Stimulated activated CD4-positive, alpha-beta T cell treated with anti-CD3 and anti-CD28 coated beads, TNF-alpha, amount 100 ng/mL, for 4 hours (primary cell): Measurements from ENCODE around the gene ZIC2.
"Not testable (repeated sequence)": the region's sequence is repeated elsewhere in the genome, so short reads cannot be mapped to it uniquely, and the experiment has no call there.

Experiments
- DNase-seq, 3 experiments: peaks; one replicate each; pipeline ENCODE4 v3.0.0-alpha.2; 2020; ENCODE audit warnings: low read depth in 3 of 3

Gene ZIC2

DNA sequence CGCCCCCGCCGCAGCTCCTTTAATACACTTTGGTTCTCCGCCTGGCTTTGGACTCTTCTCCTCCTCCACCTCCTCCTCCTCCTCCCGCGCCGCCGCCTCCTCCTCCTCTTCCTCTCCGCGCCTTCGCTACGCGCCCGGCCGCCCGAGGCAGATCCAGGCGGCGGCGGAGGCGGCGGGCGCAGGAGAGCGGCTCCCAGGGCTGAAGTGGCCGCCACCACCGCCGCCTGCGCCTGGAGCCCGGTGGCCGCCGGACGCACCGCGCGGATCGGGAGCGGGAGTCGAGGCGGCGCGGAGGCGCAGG, at the start of gene ZIC2:
TSS of gene ZIC2 (plus strand) at position 50 of the 301 bp plus-strand sequence. CDS start 281 bp downstream, outside the sequence.
- no peak for DNase-seq

DNA sequence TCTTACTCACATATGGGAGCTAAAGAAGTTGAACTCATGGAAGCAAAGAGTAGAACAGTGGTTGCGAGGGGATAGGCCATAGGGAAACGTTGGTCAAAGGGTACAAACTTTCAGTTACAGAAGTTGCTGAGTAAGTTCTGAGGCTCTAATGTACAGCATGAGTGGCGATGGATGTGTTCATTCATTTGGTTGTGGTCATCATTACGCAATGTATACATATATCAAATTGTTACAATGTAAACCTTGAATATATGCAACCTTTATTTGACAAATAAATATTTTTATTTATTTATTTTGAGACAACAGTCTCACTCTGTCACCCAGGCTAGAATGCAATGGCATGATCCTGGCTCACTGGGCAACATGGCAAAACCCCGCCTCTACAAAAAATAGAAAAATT, 48.7 kb upstream of the ZIC2 start:
- DNase-seq = no peak

GRCh38 chr13:99935772-99936171, 45.8 kb upstream of the ZIC2 start:
- DNase-seq = no peak

DNA sequence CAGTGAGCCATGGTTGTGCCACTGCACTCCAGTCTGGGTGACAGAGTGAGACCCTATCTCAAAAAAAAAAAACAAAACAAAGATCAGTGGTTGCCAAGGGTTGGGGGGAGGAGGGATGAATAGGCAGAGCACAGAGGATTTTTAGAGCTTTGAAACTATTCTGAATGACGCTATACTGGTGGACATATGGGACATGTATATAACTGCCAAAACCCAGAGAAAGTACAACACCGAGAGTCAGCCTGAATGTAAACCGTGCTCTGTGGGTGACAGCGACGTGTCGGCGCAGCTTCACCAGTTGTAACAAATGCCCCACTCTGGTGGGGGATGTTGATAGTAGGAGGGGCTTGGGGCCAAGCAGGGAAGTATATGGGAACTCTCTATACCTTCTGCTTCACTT, 42.9 kb upstream of the ZIC2 start:
- no peak for DNase-seq

DNA sequence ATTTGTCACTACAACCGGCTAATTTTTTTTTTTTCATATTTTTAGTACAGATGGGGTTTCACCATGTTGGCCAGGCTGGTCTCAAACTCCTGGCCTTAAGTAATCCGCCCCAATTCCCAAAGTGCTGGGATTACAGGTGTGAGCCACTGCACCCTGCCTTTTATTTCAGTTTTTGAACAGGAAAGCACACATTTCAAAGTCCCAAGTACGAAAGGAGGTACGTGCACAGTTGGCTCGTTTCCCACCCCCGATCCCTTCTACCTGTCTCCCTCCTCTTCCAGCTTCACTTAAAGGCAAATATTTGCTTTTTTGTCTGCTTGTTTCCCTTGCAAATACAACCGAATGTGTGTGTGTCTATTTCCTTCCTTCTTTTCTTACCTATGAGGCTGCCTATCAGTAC, 40.5 kb upstream of the ZIC2 start:
- no peak for DNase-seq

DNA sequence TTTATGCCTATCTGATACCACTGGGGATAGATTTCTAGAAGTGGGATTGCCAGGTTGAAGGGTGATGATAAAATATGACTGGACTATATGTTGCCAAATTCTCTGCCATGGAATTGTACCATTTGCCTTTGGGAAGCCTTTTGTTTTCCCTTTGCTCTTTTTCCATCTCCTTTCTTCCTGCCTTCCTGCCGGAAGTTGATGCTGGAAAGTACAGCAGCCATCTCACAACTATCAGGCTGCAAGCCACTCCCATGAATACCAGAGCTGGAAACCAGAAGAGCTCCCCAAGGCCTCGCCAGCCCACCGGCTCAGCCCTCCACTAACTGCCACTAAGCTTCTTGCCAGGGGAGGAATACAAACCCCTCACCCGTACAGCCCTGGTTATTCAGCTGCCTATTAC, 39.7 kb upstream of the ZIC2 start:
- DNase-seq = no peak

DNA sequence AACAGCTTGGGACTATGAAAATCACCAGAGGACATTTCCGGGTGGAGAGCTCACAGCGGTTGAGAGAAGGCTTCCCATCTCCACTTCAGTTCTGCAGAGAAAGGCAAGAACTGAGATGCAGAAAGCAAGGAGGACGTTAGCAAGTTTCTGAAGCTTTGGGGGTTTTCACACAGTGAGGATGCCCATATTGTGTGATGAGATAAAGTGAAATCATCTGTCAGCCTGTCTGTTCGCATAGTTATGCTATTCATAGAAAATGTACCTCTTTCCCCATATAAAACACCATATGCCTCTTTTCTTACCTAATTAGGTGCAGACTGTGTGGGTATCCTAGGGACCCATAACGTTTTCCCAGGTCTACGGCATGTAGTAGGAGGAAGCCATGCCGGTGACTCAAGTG, 37.5 kb upstream of the ZIC2 start:
- DNase-seq = no peak

GRCh38 chr13:99944606-99945005, 37.0 kb upstream of the ZIC2 start:
- no peak for DNase-seq

DNA sequence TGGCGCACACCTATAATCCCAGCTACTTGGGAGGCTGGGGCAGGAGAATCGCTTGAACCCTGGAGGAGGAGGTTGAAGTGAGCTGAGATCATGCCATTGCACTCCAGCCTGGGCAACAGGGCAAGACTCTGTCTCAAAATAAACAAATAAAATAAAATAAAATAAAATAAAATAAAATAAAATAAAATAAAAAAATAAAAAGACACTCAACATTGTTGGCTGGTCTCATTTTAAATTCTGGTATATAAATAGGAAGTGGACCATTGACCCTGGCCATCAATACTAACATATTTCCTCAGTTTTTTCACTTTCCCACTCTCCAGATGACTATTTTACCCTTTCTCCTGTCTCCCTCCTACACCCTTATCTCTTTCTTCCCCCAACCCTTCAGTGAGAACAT, 36.1 kb upstream of the ZIC2 start:
- DNase-seq = not testable (repeated sequence)

GRCh38 chr13:99947666-99948065, 33.9 kb upstream of the ZIC2 start:
- no peak for DNase-seq

GRCh38 chr13:99948411-99948810, 33.2 kb upstream of the ZIC2 start:
- no peak for DNase-seq

GRCh38 chr13:99948907-99949678, 32.5 kb upstream of the ZIC2 start:
- DNase-seq = no peak

- DNase-seq = no peak
These were observed 31.7 kb upstream of the ZIC2 start for GRCh38 chr13:99949679-99950413.

GRCh38 chr13:99951666-99952065, 29.9 kb upstream of the ZIC2 start:
- DNase-seq = not testable (repeated sequence)

GRCh38 chr13:99953138-99953755, 28.3 kb upstream of the ZIC2 start:
- no peak for DNase-seq

GRCh38 chr13:99955107-99955746, 26.4 kb upstream of the ZIC2 start:
- no peak for DNase-seq

DNA sequence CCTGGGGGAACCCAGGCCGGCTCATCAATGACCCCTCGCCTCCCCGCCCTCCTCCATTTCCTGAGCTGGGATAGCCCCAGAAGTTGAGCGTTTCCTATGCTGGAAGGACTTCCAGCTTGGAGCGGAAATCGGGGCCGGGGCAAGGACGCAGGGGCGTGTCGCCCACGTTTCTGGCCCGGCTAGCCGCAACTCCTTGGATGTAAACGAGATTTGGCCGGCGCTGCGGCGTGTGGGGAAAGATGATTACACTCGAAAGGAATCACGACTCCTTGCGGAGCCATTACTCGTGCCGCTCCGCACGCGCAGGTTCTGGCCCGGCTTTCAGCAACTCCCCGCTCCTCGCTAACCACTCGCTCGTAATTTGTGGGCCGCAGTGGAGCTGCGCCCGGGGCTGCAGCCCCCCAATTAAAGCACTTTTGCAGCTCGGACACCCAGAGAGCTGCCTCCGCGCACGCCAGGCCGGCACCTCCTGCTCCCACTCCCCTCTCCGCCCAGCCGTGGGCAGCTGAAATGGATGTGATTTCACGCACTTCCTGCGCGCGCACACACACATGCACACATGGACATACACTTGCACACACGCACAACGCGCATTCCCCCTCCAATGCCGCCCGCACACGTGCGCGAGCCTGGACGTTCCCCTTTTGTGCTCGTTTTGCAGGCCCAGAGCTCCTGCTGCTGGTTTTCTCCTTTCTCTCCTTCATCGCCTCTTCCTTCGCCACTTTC, 25.7 kb upstream of the ZIC2 start:
- no peak for DNase-seq

DNA sequence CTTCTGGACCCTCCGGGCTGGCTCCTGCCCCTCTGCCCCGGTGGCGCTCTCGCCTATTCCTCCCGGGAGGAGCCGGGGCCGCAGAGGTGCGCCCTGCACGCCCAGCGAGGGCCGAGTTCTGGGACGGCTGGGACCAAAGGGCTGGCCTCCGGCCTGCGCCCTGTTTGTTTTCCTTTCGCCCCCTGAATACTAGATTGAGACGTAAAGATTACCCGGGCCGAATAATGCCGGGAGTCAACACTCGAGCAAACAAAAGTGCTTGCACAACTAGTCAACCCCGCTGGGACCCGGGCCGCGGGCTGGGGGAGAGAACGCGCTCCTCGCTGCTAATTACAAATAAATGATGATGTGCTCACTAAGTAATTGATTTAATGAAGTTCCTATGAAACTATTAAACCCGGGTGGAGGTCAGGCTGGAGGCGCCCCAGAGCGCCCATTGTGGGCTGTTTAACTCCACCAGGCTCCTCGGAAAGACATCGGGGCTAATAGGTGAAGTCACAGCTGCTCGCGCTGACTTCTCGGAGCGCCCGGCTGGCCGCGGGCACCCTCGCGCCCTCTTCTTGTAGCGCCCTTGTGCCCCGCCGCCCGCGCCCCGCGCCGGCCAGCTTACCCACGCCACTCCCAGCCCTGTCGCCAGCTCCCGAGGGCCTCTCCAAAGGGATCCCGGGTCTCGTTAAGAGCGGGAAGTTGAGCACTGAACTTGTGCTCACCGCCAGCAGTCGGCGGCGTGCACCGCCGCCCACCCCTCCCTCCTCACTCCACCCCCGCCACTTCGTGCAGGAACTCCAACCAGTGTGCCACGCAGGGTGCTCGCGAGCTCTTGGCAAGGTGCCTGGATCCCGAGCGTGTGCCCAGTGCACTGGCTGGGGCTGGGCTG, 24.9 kb upstream of the ZIC2 start:
- no peak for DNase-seq

DNA sequence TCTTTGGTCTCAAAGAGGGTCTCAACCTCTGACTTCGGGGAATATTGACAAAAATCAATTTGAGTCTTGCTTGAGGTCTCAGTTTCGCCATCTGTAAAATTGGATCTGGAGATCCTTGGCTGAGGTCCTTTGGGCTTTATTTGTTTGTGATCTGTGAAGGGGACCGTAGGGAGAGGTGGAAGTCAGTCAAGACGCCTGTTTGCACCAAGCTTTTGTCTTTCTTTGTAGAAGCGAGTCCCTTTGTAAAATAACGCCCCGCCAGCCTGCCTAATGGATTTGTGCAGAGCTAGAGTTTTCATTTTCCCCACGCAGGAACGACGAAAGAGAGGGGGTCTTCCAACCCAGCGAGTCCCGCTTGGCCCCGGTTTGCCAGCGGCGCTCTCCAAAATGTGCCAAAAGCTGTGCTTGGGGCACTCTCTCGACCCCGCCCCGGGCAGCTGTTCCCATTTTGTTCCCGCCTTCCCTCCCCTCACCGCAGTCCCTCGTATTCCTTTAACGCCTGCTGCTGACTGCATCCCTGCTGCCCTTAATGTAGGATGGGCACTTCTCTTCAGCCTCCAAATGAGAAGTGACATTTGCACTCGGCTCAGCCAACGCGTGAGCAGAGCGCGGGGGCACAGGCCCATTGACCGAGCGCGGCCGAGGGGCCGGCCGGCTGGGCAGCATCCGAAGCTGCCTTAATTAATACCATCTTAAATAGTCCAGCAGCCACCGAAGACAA, 23.0 kb upstream of the ZIC2 start:
- no peak for DNase-seq

DNA sequence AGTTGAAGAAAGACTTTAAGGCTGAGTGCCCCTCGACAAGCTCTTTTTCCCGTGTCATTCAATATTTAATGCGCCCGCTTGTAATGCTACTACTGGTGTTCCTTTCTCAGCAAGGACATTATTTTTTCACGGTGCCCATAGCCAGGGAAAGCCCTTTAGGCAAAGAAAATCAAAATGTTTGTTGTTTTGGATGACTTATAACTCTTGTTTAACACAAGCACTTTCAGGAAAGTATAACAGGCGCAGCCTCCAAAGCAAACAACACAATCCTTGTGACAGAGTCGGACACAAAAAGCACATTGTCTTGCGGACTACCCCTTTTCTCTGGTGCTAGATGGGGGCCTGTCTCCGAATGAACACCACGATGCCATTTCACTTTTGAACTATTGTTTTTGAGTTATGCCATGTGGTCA, 22.5 kb upstream of the ZIC2 start:
- DNase-seq = no peak
